Vagina (tissue), 2 donors: ENCODE measurements around the gene SEC16A. TPM values are rescaled to one million over a fixed set of nuclear protein-coding genes. Genes with fewer than 3 reads are reported as not detected.

Experiments used
- DNase-seq, 2 donors: peaks; one replicate each; pipeline ENCODE4 v3.0.0-alpha.2; 2017; ENCODE audit errors: extremely low spot score in 2 of 2
- H3K27ac ChIP-seq: fragments of 200-600 bp; sonication (generic); one replicate; pipeline ENCODE4 v1.5.1; 2019
- H3K27me3 ChIP-seq: fragments of 200-600 bp; sonication (generic); one replicate; pipeline ENCODE4 v1.5.1; 2019
- H3K36me3 ChIP-seq, 2 donors: fragments of 200-600 bp; sonication (generic); one replicate each; pipeline ENCODE4 v1.5.1; 2017 to 2019
- H3K4me1 ChIP-seq: fragments of 200-600 bp; sonication (generic); one replicate; pipeline ENCODE4 v1.5.1; 2019
- H3K4me3 ChIP-seq, 2 donors: fragments of 200-600 bp; sonication (generic); 1 replicate in 1 of 2; 2 replicates in 1 of 2; pipeline ENCODE4 v1.5.1; 2016 to 2019
- H3K9me3 ChIP-seq: fragments of 200-600 bp; sonication (generic); one replicate; pipeline ENCODE4 v1.5.1; 2019
- POLR2A ChIP-seq, 2 donors: fragments of 450-650 bp; IDR thresholded peaks; one replicate each; pipeline ENCODE4 v1.6.1; 2017; ENCODE audit warnings: antibody characterized with exemption in 2 of 2, mild to moderate bottlenecking in 2 of 2, moderate library complexity in 2 of 2
- POLR2AphosphoS5 ChIP-seq, 2 donors: sonication (generic); formaldehyde crosslinking; IDR thresholded peaks; one replicate each; pipeline ENCODE4 v1.9.0; 2017; ENCODE audit warnings: antibody characterized with exemption in 2 of 2, mild to moderate bottlenecking in 2 of 2, low read depth in 1 of 2; ENCODE audit not compliant: insufficient read depth in 1 of 2
- intact Hi-C: fragments of 100-400 bp; cut with DNase I; formaldehyde crosslinking; loops from one replicate; pipeline ENCODE4 v1.15.1; 2023
- total RNA-seq: library from RNA; depleted of rRNA; stranded (reverse); fragments of >200 nt; gene quantifications from one replicate; pipeline ENCODE4 v1.2.3, GENCODE V29; 2016
- TF ChIP-seq, protein P1 (sequence below), 3 experiments: fragments of 450-650 bp in 2 of 3; fragments of 200-600 bp in 1 of 3; sonication (generic) in 1 of 3; IDR thresholded peaks; one replicate each; pipeline ENCODE4 v1.5.1; 2017 to 2019; ENCODE audit warnings: antibody characterized with exemption in 3 of 3, mild to moderate bottlenecking in 2 of 3, moderate library complexity in 2 of 3

SEC16A gene
- total RNA-seq, 1 donor from 2014 or later = 52.3 TPM

DNA sequence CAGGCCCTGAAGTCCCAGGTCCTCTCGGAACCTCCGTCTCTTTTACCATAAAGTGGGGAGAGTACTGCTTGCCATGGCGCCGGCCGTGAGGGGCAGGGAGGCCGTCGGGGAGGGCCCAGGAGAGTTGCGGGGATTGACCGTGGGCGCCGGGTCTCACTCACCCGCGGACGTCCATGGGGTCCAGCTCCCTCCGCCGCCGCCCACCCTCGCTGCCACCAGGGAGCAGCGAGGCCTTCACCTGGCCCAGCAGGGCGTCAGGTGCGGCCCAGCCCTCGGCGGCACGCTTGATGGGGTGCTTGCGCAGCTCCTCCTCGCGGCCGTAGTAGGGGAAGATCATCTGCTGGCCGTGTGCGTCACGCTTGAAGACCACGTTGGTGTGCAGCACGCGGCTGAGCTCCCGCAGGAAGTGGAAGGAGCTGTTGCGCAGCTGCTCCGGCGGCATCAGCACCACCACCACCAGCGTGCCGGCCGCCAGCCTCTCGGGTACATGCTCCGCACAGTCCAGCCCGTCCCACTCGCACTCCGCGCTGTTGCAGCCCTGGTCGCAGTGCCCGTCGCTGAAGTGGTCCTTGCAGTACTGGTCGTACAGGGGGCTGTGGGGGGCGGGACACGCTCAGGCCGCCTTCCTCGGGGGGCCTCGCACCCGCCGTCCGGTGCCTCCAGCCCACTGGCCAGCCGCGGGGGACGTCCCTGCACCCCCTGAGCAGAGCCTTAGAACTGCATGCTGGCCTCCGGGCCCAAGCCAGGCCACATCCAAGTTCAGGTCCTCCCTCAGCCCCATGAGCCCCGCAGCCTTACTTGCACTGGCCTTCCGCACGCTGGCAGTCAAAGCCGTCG lies 21.9 kb upstream of the SEC16A start:
- intact Hi-C loops = no loop called here
- Histone ChIP-seq H3K27ac (no peak overlapping the region), H3K4me3 (no peak overlapping the region), H3K27me3 (no peaks in the 10 kb centered on the region), H3K4me1 (no peaks in the 10 kb centered on the region), H3K9me3 (no peaks in the 10 kb centered on the region), H3K36me3 (peaks cover 0 to 95% of the 10 kb centered on the region in 2 donors)
- no peak for DNase-seq
- TF ChIP-seq POLR2A (IDR thresholded peaks at IDR 0.05) (no peak), POLR2AphosphoS5 (IDR thresholded peaks at IDR 0.05; ENCODE audit: insufficient read depth in 1 of 2, low read depth in 1 of 2) (no peak)
- TF ChIP-seq, protein P1, sequence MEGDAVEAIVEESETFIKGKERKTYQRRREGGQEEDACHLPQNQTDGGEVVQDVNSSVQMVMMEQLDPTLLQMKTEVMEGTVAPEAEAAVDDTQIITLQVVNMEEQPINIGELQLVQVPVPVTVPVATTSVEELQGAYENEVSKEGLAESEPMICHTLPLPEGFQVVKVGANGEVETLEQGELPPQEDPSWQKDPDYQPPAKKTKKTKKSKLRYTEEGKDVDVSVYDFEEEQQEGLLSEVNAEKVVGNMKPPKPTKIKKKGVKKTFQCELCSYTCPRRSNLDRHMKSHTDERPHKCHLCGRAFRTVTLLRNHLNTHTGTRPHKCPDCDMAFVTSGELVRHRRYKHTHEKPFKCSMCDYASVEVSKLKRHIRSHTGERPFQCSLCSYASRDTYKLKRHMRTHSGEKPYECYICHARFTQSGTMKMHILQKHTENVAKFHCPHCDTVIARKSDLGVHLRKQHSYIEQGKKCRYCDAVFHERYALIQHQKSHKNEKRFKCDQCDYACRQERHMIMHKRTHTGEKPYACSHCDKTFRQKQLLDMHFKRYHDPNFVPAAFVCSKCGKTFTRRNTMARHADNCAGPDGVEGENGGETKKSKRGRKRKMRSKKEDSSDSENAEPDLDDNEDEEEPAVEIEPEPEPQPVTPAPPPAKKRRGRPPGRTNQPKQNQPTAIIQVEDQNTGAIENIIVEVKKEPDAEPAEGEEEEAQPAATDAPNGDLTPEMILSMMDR (IDR thresholded peaks at IDR 0.05) = no peak

DNA sequence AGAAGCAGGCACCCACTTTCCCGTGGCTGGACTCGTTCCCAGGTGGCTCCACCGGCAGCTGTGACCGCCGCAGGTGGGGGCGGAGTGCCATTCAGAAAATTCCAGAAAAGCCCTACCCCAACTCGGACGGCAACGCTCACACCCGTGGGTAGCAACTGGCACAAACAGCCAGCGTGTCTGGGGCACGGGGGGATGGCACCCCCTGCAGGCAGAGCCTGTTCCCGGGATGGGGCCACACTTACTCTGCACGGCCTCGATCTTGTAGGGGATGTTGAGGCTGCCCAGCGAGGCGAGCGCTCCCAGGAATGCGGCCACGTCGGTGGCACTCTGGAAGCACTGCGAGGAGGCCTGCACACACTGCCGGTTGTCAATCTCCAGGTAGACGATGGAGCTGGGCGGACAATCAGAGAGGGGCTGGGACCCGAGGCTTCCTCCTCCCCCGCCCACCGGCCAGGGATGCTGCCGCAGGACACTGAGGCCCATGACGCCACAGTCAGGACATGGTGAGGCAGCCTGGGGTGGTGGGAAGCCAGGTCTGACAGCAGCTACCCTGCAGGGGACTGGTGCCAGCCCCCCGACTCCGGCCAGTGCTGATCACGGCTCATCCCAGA lies 20.2 kb upstream of the SEC16A start:
- intact Hi-C loops = no loop called here
- H3K36me3 ChIP-seq = peaks cover 0 to 96% of the 10 kb centered on the region in 2 donors
- no peak for DNase-seq
- H3K27me3 ChIP-seq = no peaks in the 10 kb centered on the region
- no peak overlapping the region for H3K27ac ChIP-seq
- H3K4me1 ChIP-seq = no peaks in the 10 kb centered on the region
- H3K9me3 ChIP-seq = no peaks in the 10 kb centered on the region
- H3K4me3 ChIP-seq = no peak overlapping the region
- TF ChIP-seq POLR2AphosphoS5 (IDR thresholded peaks at IDR 0.05; ENCODE audit: insufficient read depth in 1 of 2, low read depth in 1 of 2) (no peak), POLR2A (IDR thresholded peaks at IDR 0.05) (no peak)
- TF ChIP-seq, protein P1 (IDR thresholded peaks at IDR 0.05) = no peak

DNA sequence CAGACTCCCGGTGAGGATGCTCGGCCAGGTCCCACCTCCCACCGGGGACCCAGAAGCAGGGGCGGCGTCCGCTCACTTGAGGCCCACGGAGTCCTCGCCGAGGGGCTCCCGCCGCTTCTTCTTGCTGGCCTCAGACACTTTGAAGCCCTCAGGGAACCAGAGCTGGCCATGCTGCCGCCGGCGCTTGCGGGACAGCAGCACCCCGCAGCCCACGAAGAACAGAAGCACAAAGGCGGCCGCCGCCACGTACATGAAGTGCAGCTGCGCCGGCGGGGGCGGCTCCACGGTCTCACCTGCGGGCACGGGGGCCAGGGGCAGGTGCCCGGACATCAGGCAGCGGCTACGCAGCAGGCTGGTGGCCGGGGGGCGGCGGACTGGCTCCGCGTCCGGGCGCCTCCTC lies 19.4 kb upstream of the SEC16A start:
- Histone ChIP-seq H3K9me3 (no peaks in the 10 kb centered on the region), H3K4me3 (no peak overlapping the region), H3K4me1 (no peaks in the 10 kb centered on the region), H3K36me3 (peaks cover 0 to 96% of the 10 kb centered on the region in 2 donors), H3K27ac (no peak overlapping the region), H3K27me3 (no peaks in the 10 kb centered on the region)
- DNase-seq = no peak
- no peak for TF ChIP-seq POLR2AphosphoS5 (IDR thresholded peaks at IDR 0.05; ENCODE audit: insufficient read depth in 1 of 2, low read depth in 1 of 2)
- TF ChIP-seq, protein P1 (IDR thresholded peaks at IDR 0.05) = no peak
- intact Hi-C loops = no loop called here

DNA sequence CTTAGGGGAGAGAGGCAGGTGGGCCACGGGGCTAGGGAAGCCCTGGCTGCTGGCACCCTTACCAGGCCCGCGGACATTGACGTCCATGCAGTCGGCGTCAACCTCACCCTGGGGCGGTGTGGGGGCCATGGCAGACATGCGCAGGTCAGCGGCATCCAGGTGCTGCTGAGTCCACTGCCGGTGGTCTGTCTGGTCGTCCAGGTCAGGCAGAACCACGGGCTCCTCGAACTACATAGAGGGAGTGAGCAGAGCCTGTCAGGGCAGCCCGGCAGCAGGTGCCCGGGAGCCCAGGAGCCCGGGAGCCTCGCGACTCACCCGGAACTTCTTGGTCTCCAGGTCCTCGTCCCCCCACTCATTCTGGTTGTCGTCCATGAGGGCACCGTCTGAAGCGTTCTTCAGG lies 18.8 kb upstream of the SEC16A start:
- H3K27me3 ChIP-seq = no peaks in the 10 kb centered on the region
- no peak for TF ChIP-seq POLR2AphosphoS5 (IDR thresholded peaks at IDR 0.05; ENCODE audit: insufficient read depth in 1 of 2, low read depth in 1 of 2)
- TF ChIP-seq POLR2A (IDR thresholded peaks at IDR 0.05) = no peak
- TF ChIP-seq, protein P1 (IDR thresholded peaks at IDR 0.05) = no peak
- intact Hi-C loops = no loop called here
- DNase-seq = no peak
- no peak overlapping the region for H3K27ac ChIP-seq
- no peak overlapping the region for H3K4me3 ChIP-seq
- H3K4me1 ChIP-seq = no peaks in the 10 kb centered on the region
- H3K9me3 ChIP-seq = no peaks in the 10 kb centered on the region
- H3K36me3 ChIP-seq = peaks cover 0 to 96% of the 10 kb centered on the region in 2 donors
